ENCODE measurements around the gene DNAJC7. TPM values are rescaled to one million over a fixed set of nuclear protein-coding genes. Genes with fewer than 3 reads are reported as not detected.

The DNAJC7 gene
- polyA plus RNA-seq, 1 of the 3 experiments (the other 2 are of a cell fraction), result 38.8 TPM

GRCh38 chr17:42045719-42046118 is 28.5 kb upstream of the DNAJC7 start:
- ChIA-PET POLR2A (interaction anchor here (0.6 kb wide), 1 partner anchor 893 kb away, joined by 3 read pairs; no protein-coding TSS in a partner anchor), CTCF (interaction anchor here (0.6 to 2.0 kb wide), 6 partner anchors 18 to 82 kb away, joined by 3 to 8 read pairs (median 5); no protein-coding TSS in a partner anchor)
- no peaks in the 10 kb centered on the region for H3K9me3 ChIP-seq

GRCh38 chr17:42042598-42043319 is 25.5 kb upstream of the DNAJC7 start:
- no peaks in the 10 kb centered on the region for H3K27me3 ChIP-seq (ENCODE audit: insufficient read depth)
- no peak overlapping the region for H3K4me3 ChIP-seq (ENCODE audit: low read depth in 2 of 2, low read length in 1 of 2)
- no peak overlapping the region for H3K4me2 ChIP-seq
- ChIA-PET CTCF (interaction anchor here (0.6 to 5.0 kb wide), 3 partner anchors 18 to 61 kb away, joined by 3 to 34 read pairs (median 3); no protein-coding TSS in a partner anchor), POLR2A (no interaction called here)
- no peak overlapping the region for H2AFZ ChIP-seq (ENCODE audit: low read depth)
- H3F3A ChIP-seq (replicated peaks; ENCODE audit: insufficient read depth), result no peaks in the 10 kb centered on the region
- TF ChIP-seq SIN3A (IDR thresholded peaks at IDR 0.05; ENCODE audit: borderline replicate concordance, low read depth, low read length) (no peak), IRF3 (IDR thresholded peaks at IDR 0.05; ENCODE audit: low read depth, low read length) (no peak), GATA2 (CRISPR knock-in tag; IDR thresholded peaks at IDR 0.05) (no peak), MAX (IDR thresholded peaks at IDR 0.05; ENCODE audit: low read depth) (no peak), EP300 (IDR thresholded peaks at IDR 0.05; ENCODE audit: borderline replicate concordance in 1 of 2, low read depth in 1 of 2, low read length in 1 of 2) (no peak), MXI1 (IDR thresholded peaks at IDR 0.05; ENCODE audit: low read depth, low read length) (no peak), REST (IDR thresholded peaks at IDR 0.05; ENCODE audit: low read depth, low read length) (no peak), RCOR1 (IDR thresholded peaks at IDR 0.05; ENCODE audit: low read length) (no peak)
- TF ChIP-seq, protein P1, sequence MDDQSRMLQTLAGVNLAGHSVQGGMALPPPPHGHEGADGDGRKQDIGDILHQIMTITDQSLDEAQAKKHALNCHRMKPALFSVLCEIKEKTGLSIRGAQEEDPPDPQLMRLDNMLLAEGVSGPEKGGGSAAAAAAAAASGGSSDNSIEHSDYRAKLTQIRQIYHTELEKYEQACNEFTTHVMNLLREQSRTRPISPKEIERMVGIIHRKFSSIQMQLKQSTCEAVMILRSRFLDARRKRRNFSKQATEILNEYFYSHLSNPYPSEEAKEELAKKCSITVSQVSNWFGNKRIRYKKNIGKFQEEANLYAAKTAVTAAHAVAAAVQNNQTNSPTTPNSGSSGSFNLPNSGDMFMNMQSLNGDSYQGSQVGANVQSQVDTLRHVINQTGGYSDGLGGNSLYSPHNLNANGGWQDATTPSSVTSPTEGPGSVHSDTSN (IDR thresholded peaks at IDR 0.05), result no peak
- H3K9ac ChIP-seq, result no peak overlapping the region
- WGBS (ENCODE audit: low lambda C conversion rate), result 86% methylated on average over 17 of the region's 20 CpGs
- H3K27ac ChIP-seq (ENCODE audit: low read depth in 2 of 2, low read length in 1 of 2), result no peak overlapping the region
- H3K9me3 ChIP-seq, result no peaks in the 10 kb centered on the region
- no peak for DNase-seq
- H3K79me2 ChIP-seq (ENCODE audit: insufficient read depth), result no peaks in the 10 kb centered on the region
- H3K36me3 ChIP-seq (replicated peaks in 1 of 2; ENCODE audit: control insufficient read depth in 1 of 2, insufficient read depth in 2 of 2, low read length in 1 of 2), result no peaks in the 10 kb centered on the region
- H4K20me1 ChIP-seq (ENCODE audit: insufficient read depth), result no peaks in the 10 kb centered on the region
- H3K9me2 ChIP-seq, result no peaks in the 10 kb centered on the region
- H3K4me1 ChIP-seq (ENCODE audit: control insufficient read depth in 1 of 2, insufficient read depth in 2 of 2, low read depth in 1 of 2, low read length in 1 of 2), result no peaks in the 10 kb centered on the region

More at GRCh38 chr17:42045719-42046118, 28.5 kb upstream of the DNAJC7 start:
- Histone ChIP-seq H3K4me1 (ENCODE audit: control insufficient read depth in 1 of 2, insufficient read depth in 2 of 2, low read depth in 1 of 2, low read length in 1 of 2) (peaks cover 0 to 6% of the 10 kb centered on the region in 2 experiments; a peak in 1 of 4 replicates), H2AFZ (ENCODE audit: low read depth) (no peak overlapping the region), H3K36me3 (replicated peaks in 1 of 2; ENCODE audit: control insufficient read depth in 1 of 2, insufficient read depth in 2 of 2, low read length in 1 of 2) (no peaks in the 10 kb centered on the region), H3K9ac (no peak overlapping the region), H4K20me1 (ENCODE audit: insufficient read depth) (no peaks in the 10 kb centered on the region), H3K9me2 (no peaks in the 10 kb centered on the region), H3K27ac (ENCODE audit: low read depth in 2 of 2, low read length in 1 of 2) (no peak overlapping the region), H3F3A (replicated peaks; ENCODE audit: insufficient read depth) (no peaks in the 10 kb centered on the region), H3K4me3 (ENCODE audit: low read depth in 2 of 2, low read length in 1 of 2) (no peak overlapping the region), H3K79me2 (ENCODE audit: insufficient read depth) (no peaks in the 10 kb centered on the region), H3K4me2 (no peak overlapping the region), H3K27me3 (ENCODE audit: insufficient read depth) (no peaks in the 10 kb centered on the region)
- TF ChIP-seq EP300 (IDR thresholded peaks at IDR 0.05; ENCODE audit: borderline replicate concordance in 1 of 2, low read depth in 1 of 2, low read length in 1 of 2) (no peak), RFX5 (IDR thresholded peaks at IDR 0.05; ENCODE audit: low read length) (no peak), MXI1 (IDR thresholded peaks at IDR 0.05; ENCODE audit: low read depth, low read length) (no peak), RCOR1 (IDR thresholded peaks at IDR 0.05; ENCODE audit: low read length) (no peak), IRF3 (IDR thresholded peaks at IDR 0.05; ENCODE audit: low read depth, low read length) (no peak), TCF12 (IDR thresholded peaks at IDR 0.05) (no peak), SIN3A (IDR thresholded peaks at IDR 0.05; ENCODE audit: borderline replicate concordance, low read depth, low read length) (no peak), ELF1 (IDR thresholded peaks at IDR 0.05) (no peak), FOXM1 (IDR thresholded peaks at IDR 0.05; ENCODE audit: low read depth) (no peak), NRF1 (IDR thresholded peaks at IDR 0.05; ENCODE audit: low read depth, low read length) (no peak), TAF1 (IDR thresholded peaks at IDR 0.05; ENCODE audit: borderline replicate concordance, low read depth, low read length) (no peak)
- TF ChIP-seq, protein P2, sequence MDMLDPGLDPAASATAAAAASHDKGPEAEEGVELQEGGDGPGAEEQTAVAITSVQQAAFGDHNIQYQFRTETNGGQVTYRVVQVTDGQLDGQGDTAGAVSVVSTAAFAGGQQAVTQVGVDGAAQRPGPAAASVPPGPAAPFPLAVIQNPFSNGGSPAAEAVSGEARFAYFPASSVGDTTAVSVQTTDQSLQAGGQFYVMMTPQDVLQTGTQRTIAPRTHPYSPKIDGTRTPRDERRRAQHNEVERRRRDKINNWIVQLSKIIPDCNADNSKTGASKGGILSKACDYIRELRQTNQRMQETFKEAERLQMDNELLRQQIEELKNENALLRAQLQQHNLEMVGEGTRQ (IDR thresholded peaks at IDR 0.05; ENCODE audit: borderline replicate concordance, low read depth, low read length), result no peak
- DNase-seq, result no peak
- 86% methylated on average over 1 of the region's 1 CpG for WGBS (ENCODE audit: low lambda C conversion rate)
